Esophagus muscularis mucosa (tissue), 4 donors: ENCODE data around the gene ATP9A. TPM values are rescaled to one million over a fixed set of nuclear protein-coding genes. Genes with fewer than 3 reads are reported as not detected.
"Not testable (repeated sequence)": the region's sequence is repeated elsewhere in the genome, so short reads cannot be mapped to it uniquely, and the experiment has no call there.

Experiments used
- DNase-seq: peaks from one replicate; pipeline ENCODE4 v3.0.0-alpha.2; 2017; ENCODE audit errors: extremely low spot score
- H3K27ac ChIP-seq, 4 donors: fragments of 200-600 bp; sonication (generic); replicated peaks in 1 of 4; 1 replicate in 3 of 4; 2 replicates in 1 of 4; pipeline ENCODE4 v1.5.1; 2016 to 2019; ENCODE audit warnings: mild to moderate bottlenecking in 1 of 4
- H3K27me3 ChIP-seq, 4 donors: fragments of 200-600 bp; sonication (generic); one replicate each; pipeline versions ENCODE4 v1.5.1 to v1.6.0; 2016 to 2019
- H3K36me3 ChIP-seq, 4 donors: fragments of 200-600 bp; sonication (generic); one replicate each; pipeline ENCODE4 v1.5.1; 2016 to 2019
- H3K4me1 ChIP-seq, 4 donors: fragments of 200-600 bp; sonication (generic); one replicate each; pipeline ENCODE4 v1.5.1; 2016 to 2019
- H3K4me3 ChIP-seq, 4 donors: fragments of 200-600 bp; sonication (generic); 1 replicate in 2 of 4; 2 replicates in 2 of 4; pipeline ENCODE4 v1.5.1; 2016 to 2019; ENCODE audit warnings: mild to moderate bottlenecking in 4 of 4, moderate library complexity in 1 of 4
- H3K9me3 ChIP-seq, 4 donors: fragments of 200-600 bp; sonication (generic); 1 replicate in 3 of 4; 2 replicates in 1 of 4; pipeline ENCODE4 v1.5.1; 2016 to 2019
- CTCF ChIP-seq, 3 experiments: fragments of 200-600 bp in 2 of 3; fragments of 450-650 bp in 1 of 3; sonication (generic) in 2 of 3; IDR thresholded peaks; one replicate each; pipeline ENCODE4 v1.5.1; 2017 to 2019; ENCODE audit warnings: antibody characterized with exemption in 3 of 3, mild to moderate bottlenecking in 2 of 3, moderate library complexity in 1 of 3
- EP300 ChIP-seq: sonication (generic); formaldehyde crosslinking; IDR thresholded peaks from one replicate; pipeline ENCODE4 v1.6.1; 2017; ENCODE audit warnings: antibody characterized with exemption
- POLR2A ChIP-seq: fragments of 450-650 bp; IDR thresholded peaks from one replicate; pipeline ENCODE4 v1.6.1; 2017; ENCODE audit warnings: antibody characterized with exemption, moderate library complexity, mild to moderate bottlenecking, low read depth
- POLR2AphosphoS5 ChIP-seq, 2 donors: sonication (generic); formaldehyde crosslinking; IDR thresholded peaks; one replicate each; pipeline ENCODE4 v1.6.1; 2017; ENCODE audit warnings: antibody characterized with exemption in 2 of 2
- WGBS: methylation state at CpG from one replicate; pipeline ENCODE4 v1.1.5; 2018; 5-methylcytosine and 5-hydroxymethylcytosine counted together
- intact Hi-C: fragments of 100-400 bp; cut with DNase I; formaldehyde crosslinking; loops from one replicate; pipeline ENCODE4 v1.15.1; 2023
- total RNA-seq, 4 donors: library from RNA; depleted of rRNA; stranded (reverse); fragments of >200 nt; gene quantifications; one replicate each; pipeline versions ENCODE4 v1.1.0 to v1.2.1, GENCODE V29; 2016

The ATP9A gene
- total RNA-seq, 4 donors from 2014 or later: 44.4 to 70.9 (median 56.0) TPM

- H3K4me3 ChIP-seq: no peak overlapping the region
- intact Hi-C loops: no loop called here
- no peak overlapping the region for H3K27ac ChIP-seq
- DNase-seq: no peak
- no peaks in the 10 kb centered on the region for H3K27me3 ChIP-seq
- H3K4me1 ChIP-seq: peaks cover 6 to 30% (median 22%) of the 10 kb centered on the region in 4 donors
- H3K9me3 ChIP-seq: no peaks in the 10 kb centered on the region
- WGBS: 90% methylated on average over 9 of the region's 9 CpGs
- no peaks in the 10 kb centered on the region for H3K36me3 ChIP-seq
- TF ChIP-seq POLR2AphosphoS5 (IDR thresholded peaks at IDR 0.05): no peak
- no peak for TF ChIP-seq CTCF (IDR thresholded peaks at IDR 0.05)
- no peak for TF ChIP-seq POLR2A
These were observed 1.9 kb upstream of the ATP9A start for GRCh38 chr20:51769976-51770615.

GRCh38 chr20:51768759-51769517 lies 748 bp upstream of the ATP9A start:
- Histone ChIP-seq H3K27me3 (no peaks in the 10 kb centered on the region), H3K4me1 (peaks cover 6 to 30% (median 22%) of the 10 kb centered on the region in 4 donors), H3K27ac (no peak overlapping the region), H3K36me3 (no peaks in the 10 kb centered on the region), H3K9me3 (no peaks in the 10 kb centered on the region), H3K4me3 (peak overlapping the region in 3 of 4 donors; percentile 37 to 94 (median 37))
- no peak for DNase-seq
- intact Hi-C loops: no loop called here
- TF ChIP-seq EP300 (no peak), POLR2AphosphoS5 (IDR thresholded peaks at IDR 0.05) (no peak), CTCF (IDR thresholded peaks at IDR 0.05) (no peak), POLR2A (no peak)
- 24% methylated on average over 14 of the region's 16 CpGs for WGBS

GRCh38 chr20:51766994-51767866 lies 960 bp downstream of the ATP9A start:
- peak overlapping the region; percentile 75 to 86 (median 78) for H3K27ac ChIP-seq
- no peaks in the 10 kb centered on the region for H3K36me3 ChIP-seq
- H3K9me3 ChIP-seq: no peaks in the 10 kb centered on the region
- H3K27me3 ChIP-seq: no peaks in the 10 kb centered on the region
- intact Hi-C loops: no loop called here
- TF ChIP-seq POLR2A (no peak), CTCF (IDR thresholded peaks at IDR 0.05) (peak in 1 of 3 experiments; percentile 32)
- no peak for DNase-seq
- H3K4me3 ChIP-seq: peak overlapping the region; percentile 73 to 94 (median 82)
- peaks cover 6 to 30% (median 22%) of the 10 kb centered on the region in 4 donors for H3K4me1 ChIP-seq
- 1% methylated on average over 27 of the region's 61 CpGs for WGBS

GRCh38 chr20:51765381-51765780 lies 2.8 kb downstream of the ATP9A start:
- DNase-seq, H3K36me3 ChIP-seq, H3K4me3 ChIP-seq, intact Hi-C loops, H3K27me3 ChIP-seq, H3K9me3 ChIP-seq: not testable (repeated sequence)
- peak overlapping the region; percentile 75 to 86 (median 78) for H3K27ac ChIP-seq
- WGBS: 63% methylated on average over 10 of the region's 10 CpGs
- H3K4me1 ChIP-seq: peaks cover 6 to 33% (median 25%) of the 10 kb centered on the region in 4 donors
